Measurements from ENCODE around the gene INHBB. TPM values are rescaled to one million over a fixed set of nuclear protein-coding genes. Genes with fewer than 3 reads are reported as not detected.

INHBB gene
- total and polyA plus RNA-seq, 2 of the 4 experiments (the other 2 are of a cell fraction) = 0.18 to 0.92 TPM

GRCh38 chr2:120367649-120368048 lies 21.7 kb downstream of the INHBB start:
- ChIA-PET CTCF (no interaction called here), POLR2A (ENCODE audit: unreplicated experiment) (interaction anchor here (0.6 kb wide), 2 partner anchors 673 to 1061 kb away, joined by 3 to 5 read pairs; no protein-coding TSS in a partner anchor)
- no peak overlapping the region for H4K91ac ChIP-seq (ENCODE audit: insufficient read depth, low read depth, low read length)
- H3K9ac ChIP-seq (ENCODE audit: low read depth, low read length) = no peak overlapping the region
- peak overlapping the region; percentile 72 for H2AFZ ChIP-seq (replicated peaks; ENCODE audit: low read length, poor library complexity)
- dilution Hi-C loops (cut with HindIII; ENCODE audit: low sequenced_read_pairs, unreplicated experiment) = no loop called here
- DNase-seq = peak; percentile 5
- peak; percentile 32 for ATAC-seq (ENCODE audit: low read depth)
- H3K79me1 ChIP-seq (ENCODE audit: low read depth in 1 of 2, low read length in 2 of 2) = no peaks in the 10 kb centered on the region
- intact Hi-C loops (cut with micrococcal nuclease) = no loop called here
- no peak overlapping the region for H2BK120ac ChIP-seq (ENCODE audit: low read depth, low read length)
- no peak overlapping the region for H3K27ac ChIP-seq (ENCODE audit: insufficient read depth, low read length)
- H2BK15ac ChIP-seq (ENCODE audit: low read depth, low read length) = no peak overlapping the region
- no TSS peak for BruUV-seq (replicated peaks)
- peak overlapping the region; percentile 15; the same call in 1 of the 2 replicates for H3K14ac ChIP-seq (replicated peaks; ENCODE audit: low read depth, low read length)
- no peak overlapping the region for H3K4ac ChIP-seq (ENCODE audit: low read depth, low read length)
- no peak overlapping the region for H4K5ac ChIP-seq (ENCODE audit: low read depth, low read length)
- H3K36me3 ChIP-seq (ENCODE audit: control insufficient read depth, insufficient read depth, low read length) = no peaks in the 10 kb centered on the region
- H2AK5ac ChIP-seq (ENCODE audit: low read depth, low read length) = no peak overlapping the region
- H2AK9ac ChIP-seq (replicated peaks; ENCODE audit: low read depth, low read length, poor library complexity) = peak overlapping the region; percentile 42
- no CpG with 5 or more reads among the region's 5 CpGs for WGBS, 2 experiments (ENCODE audit: extremely low coverage in 2 of 2, insufficient read length in 1 of 2)
- no peak overlapping the region for H4K8ac ChIP-seq (ENCODE audit: low read depth in 2 of 2, low read length in 2 of 2)
- no peak overlapping the region for H3K4me3 ChIP-seq (ENCODE audit: insufficient read depth, low read depth, low read length)
- H4K20me1 ChIP-seq (ENCODE audit: insufficient read depth, low read length) = no peaks in the 10 kb centered on the region
- no peak overlapping the region for H3K4me2 ChIP-seq (ENCODE audit: low read depth, low read length)
- no peaks in the 10 kb centered on the region; the same call in 1 of the 2 replicates for H3K4me1 ChIP-seq (ENCODE audit: control insufficient read depth, insufficient read depth, low read length)
- no peak overlapping the region for H3K23ac ChIP-seq (ENCODE audit: low read depth, low read length)
- no peak for TF ChIP-seq NFE2L2 (IDR thresholded peaks at IDR 0.05; ENCODE audit: low read depth, low read length)
- no peak for TF ChIP-seq POLR2A (IDR thresholded peaks at IDR 0.05; ENCODE audit: low read depth, low read length)
- no peak for TF ChIP-seq RCOR1 (IDR thresholded peaks at IDR 0.05; ENCODE audit: insufficient replicate concordance, low read length)
- no peak for TF ChIP-seq MXI1 (IDR thresholded peaks at IDR 0.05; ENCODE audit: borderline replicate concordance, low read depth, low read length)
- no peak for TF ChIP-seq USF2 (IDR thresholded peaks at IDR 0.05; ENCODE audit: low read depth, low read length)
- TF ChIP-seq CTCF (conservative IDR thresholded peaks at IDR 0.05; ENCODE audit: low read depth, low read length) = no peak
- no peak for TF ChIP-seq MAFK (IDR thresholded peaks at IDR 0.05; ENCODE audit: low read depth, low read length)
- TF ChIP-seq MAZ (IDR thresholded peaks at IDR 0.05; ENCODE audit: borderline replicate concordance, low read depth, low read length) = no peak
- no peak for TF ChIP-seq RFX5 (IDR thresholded peaks at IDR 0.05; ENCODE audit: low read depth, low read length)
- TF ChIP-seq RAD21 (IDR thresholded peaks at IDR 0.05; ENCODE audit: low read length) = no peak
- no peak for TF ChIP-seq FOS (IDR thresholded peaks at IDR 0.05; ENCODE audit: low read depth, low read length)
- no peak for TF ChIP-seq CEBPB (IDR thresholded peaks at IDR 0.05; ENCODE audit: low read depth, low read length)
- TF ChIP-seq BHLHE40 (IDR thresholded peaks at IDR 0.05; ENCODE audit: low read depth, low read length) = no peak
- TF ChIP-seq SMC3 (IDR thresholded peaks at IDR 0.05; ENCODE audit: low read depth, low read length) = no peak
- TF ChIP-seq ELK1 (IDR thresholded peaks at IDR 0.05; ENCODE audit: borderline replicate concordance, low read depth, low read length) = no peak
- no peak for TF ChIP-seq CHD1 (IDR thresholded peaks at IDR 0.05; ENCODE audit: low read depth, low read length)
- H3K9me1 ChIP-seq (ENCODE audit: insufficient read depth, low read length) = peaks cover 2% of the 10 kb centered on the region; the same call in 1 of the 2 replicates
- peak overlapping the region; percentile 10; the same call in 1 of the 2 replicates for H2BK20ac ChIP-seq (ENCODE audit: low read depth, low read length)
- H3K56ac ChIP-seq (ENCODE audit: extremely low read depth, insufficient read depth, low read length) = no peak overlapping the region
- no peak overlapping the region for H2BK5ac ChIP-seq (ENCODE audit: low read depth, low read length, poor library complexity, severe bottlenecking)
- no peaks in the 10 kb centered on the region for H3K9me3 ChIP-seq (ENCODE audit: control insufficient read depth, insufficient read depth, low read length)
- H3K18ac ChIP-seq (ENCODE audit: low read depth, low read length) = no peak overlapping the region
- in situ Hi-C loops (cut with MboI; ENCODE audit: low sequenced_read_pairs) = no loop called here
- H3K27me3 ChIP-seq (ENCODE audit: control insufficient read depth, insufficient read depth, low read length) = peaks cover 41% of the 10 kb centered on the region

All from IMR-90 (cell line).